ENCODE data around the gene MAEA. TPM values are rescaled to one million over a fixed set of nuclear protein-coding genes. Genes with fewer than 3 reads are reported as not detected.

Gene MAEA
- total RNA-seq, 1 experiment from 2014 or later, result 81.1 TPM

- Mint-ChIP-seq H3K4me3 (ENCODE audit: unreplicated experiment) (peak overlapping the region; percentile 79), H3K27ac (ENCODE audit: unreplicated experiment) (peak overlapping the region; percentile 89), H3K27me3 (ENCODE audit: insufficient read depth, unreplicated experiment) (no peaks in the 10 kb centered on the region), H3K4me1 (ENCODE audit: low read depth, unreplicated experiment) (peaks cover 7% of the 10 kb centered on the region), H3K9me3 (ENCODE audit: unreplicated experiment) (peaks cover 25% of the 10 kb centered on the region), H3K36me3 (ENCODE audit: insufficient read depth, unreplicated experiment) (peaks cover 33% of the 10 kb centered on the region)
- Histone ChIP-seq H3K4me1 (peaks cover 16% of the 10 kb centered on the region), H3K36me3 (ENCODE audit: control insufficient read depth, insufficient read depth, low read length) (peaks cover 4% of the 10 kb centered on the region; the same call in 1 of the 2 replicates), H3K9me3 (peaks cover 12% of the 10 kb centered on the region; the same call in 1 of the 2 replicates), H3K4me3 (ENCODE audit: low read depth, low read length) (peak overlapping the region; percentile 47), H3K27me3 (replicated peaks; ENCODE audit: control insufficient read depth, insufficient read depth, low read length) (no peaks in the 10 kb centered on the region)
- TF ChIP-seq CTCF (IDR thresholded peaks at IDR 0.05; ENCODE audit: insufficient read depth in 1 of 2, low read depth in 1 of 2, low read length in 1 of 2, severe bottlenecking in 1 of 2, unreplicated experiment in 1 of 2), result no peak
- intact Hi-C loops (cut with micrococcal nuclease; ENCODE audit: unreplicated experiment), result loop anchor here (1.0 kb wide), 2 partner anchors 39 to 96 kb away; partner anchors contain the start of gene MAEA
- ChIA-PET POLR2A (interaction anchor here (1.0 to 2.1 kb wide), 4 partner anchors 40 to 97 kb away, joined by 4 to 25 read pairs (median 4); partner anchors contain the start of gene UVSSA), CTCF (no interaction called here)
- no TSS peak for BruUV-seq (replicated peaks)
- peak; percentile 43 to 50 for DNase-seq
Measured at GRCh38 chr4:1249731-1250526, 39.8 kb upstream of the MAEA start.

- Histone ChIP-seq H3K4me1 (peaks cover 16% of the 10 kb centered on the region), H3K4me3 (ENCODE audit: low read depth, low read length) (peak overlapping the region; percentile 47), H3K27me3 (replicated peaks; ENCODE audit: control insufficient read depth, insufficient read depth, low read length) (no peaks in the 10 kb centered on the region), H3K36me3 (ENCODE audit: control insufficient read depth, insufficient read depth, low read length) (peaks cover 4% of the 10 kb centered on the region; the same call in 1 of the 2 replicates), H3K9me3 (peaks cover 14% of the 10 kb centered on the region; the same call in 1 of the 2 replicates)
- H3K27ac Mint-ChIP-seq (ENCODE audit: unreplicated experiment), result peak overlapping the region; percentile 89
- TSS peak; percentile 27 for BruUV-seq (replicated peaks)
- intact Hi-C loops (cut with micrococcal nuclease; ENCODE audit: unreplicated experiment), result loop anchor here (1.0 kb wide), 1 partner anchor 39 kb away; the partner anchor contains the start of gene MAEA
- POLR2A ChIA-PET, result interaction anchor here (1.1 kb wide), 1 partner anchor 96 kb away, joined by 4 read pairs; the partner anchor contains the start of gene UVSSA
- peaks cover 7% of the 10 kb centered on the region for H3K4me1 Mint-ChIP-seq (ENCODE audit: low read depth, unreplicated experiment)
- peaks cover 27% of the 10 kb centered on the region for H3K36me3 Mint-ChIP-seq (ENCODE audit: insufficient read depth, unreplicated experiment)
- H3K9me3 Mint-ChIP-seq (ENCODE audit: unreplicated experiment), result peaks cover 27% of the 10 kb centered on the region
- DNase-seq, result no peak
- H3K4me3 Mint-ChIP-seq (ENCODE audit: unreplicated experiment), result peak overlapping the region; percentile 79
- CTCF ChIA-PET, result interaction anchor here (0.6 kb wide), 1 partner anchor 1775 kb away, joined by 5 read pairs; no protein-coding TSS in a partner anchor
- no peak for TF ChIP-seq CTCF (IDR thresholded peaks at IDR 0.05; ENCODE audit: insufficient read depth in 1 of 2, low read depth in 1 of 2, low read length in 1 of 2, severe bottlenecking in 1 of 2, unreplicated experiment in 1 of 2)
- no peaks in the 10 kb centered on the region for H3K27me3 Mint-ChIP-seq (ENCODE audit: insufficient read depth, unreplicated experiment)
Measured at GRCh38 chr4:1250527-1250812, 39.2 kb upstream of the MAEA start.

- peaks cover 4% of the 10 kb centered on the region; the same call in 1 of the 2 replicates for H3K36me3 ChIP-seq (ENCODE audit: control insufficient read depth, insufficient read depth, low read length)
- Mint-ChIP-seq H3K27ac (ENCODE audit: unreplicated experiment) (no peak overlapping the region), H3K4me1 (ENCODE audit: low read depth, unreplicated experiment) (peaks cover 7% of the 10 kb centered on the region), H3K27me3 (ENCODE audit: insufficient read depth, unreplicated experiment) (no peaks in the 10 kb centered on the region), H3K36me3 (ENCODE audit: insufficient read depth, unreplicated experiment) (peaks cover 21% of the 10 kb centered on the region), H3K9me3 (ENCODE audit: unreplicated experiment) (peaks cover 31% of the 10 kb centered on the region), H3K4me3 (ENCODE audit: unreplicated experiment) (peak overlapping the region; percentile 79)
- no TSS peak for BruUV-seq (replicated peaks)
- peaks cover 16% of the 10 kb centered on the region for H3K4me1 ChIP-seq
- H3K4me3 ChIP-seq (ENCODE audit: low read depth, low read length), result no peak overlapping the region
- no peak for TF ChIP-seq CTCF (IDR thresholded peaks at IDR 0.05; ENCODE audit: insufficient read depth in 1 of 2, low read depth in 1 of 2, low read length in 1 of 2, severe bottlenecking in 1 of 2, unreplicated experiment in 1 of 2)
- H3K27me3 ChIP-seq (replicated peaks; ENCODE audit: control insufficient read depth, insufficient read depth, low read length), result no peaks in the 10 kb centered on the region
- intact Hi-C loops (cut with micrococcal nuclease; ENCODE audit: unreplicated experiment), result loop anchor here (1.0 kb wide), 1 partner anchor 38 kb away; the partner anchor contains the start of gene MAEA
- POLR2A ChIA-PET, result interaction anchor here (1.1 kb wide), 1 partner anchor 96 kb away, joined by 4 read pairs; the partner anchor contains the start of gene UVSSA
- CTCF ChIA-PET, result interaction anchor here (0.6 kb wide), 2 partner anchors 15 to 1774 kb away, joined by 4 to 5 read pairs; no protein-coding TSS in a partner anchor
- no peak for DNase-seq
- peaks cover 14% of the 10 kb centered on the region; the same call in 1 of the 2 replicates for H3K9me3 ChIP-seq
Measured at GRCh38 chr4:1250921-1251772, 38.5 kb upstream of the MAEA start.
